H1 (cell line): ENCODE measurements around the gene CEP89. TPM values are rescaled to one million over a fixed set of nuclear protein-coding genes. Genes with fewer than 3 reads are reported as not detected.

ENCODE experiments used
- CTCF ChIA-PET: fragments of 300-600 bp; sonication (Branson Sonifier 250); formaldehyde crosslinking; loops from one replicate; lab custom pipeline; 2021; ENCODE audit not compliant: partially characterized antibody; lab: Charles Lee
- POLR2A ChIA-PET: fragments of 300-600 bp; sonication (Branson Sonifier 250); formaldehyde crosslinking; loops from one replicate; lab custom pipeline; 2021; ENCODE audit warnings: inconsistent platforms; ENCODE audit not compliant: partially characterized antibody; lab: Charles Lee
- DNase-seq, 2 experiments: peaks; one replicate each; pipeline versions ENCODE4 v3.0.0 to v3.0.0-alpha.2; 2010 to 2022; ENCODE audit warnings: low spot score in 2 of 2, low read depth in 1 of 2, mixed read lengths in 1 of 2
- FAIRE-seq: peaks from 2 replicates; lab custom pipeline; 2011; peaks lifted over from hg19 to GRCh38; lab: Jason Lieb, UNC
- H2AFZ ChIP-seq: 2 replicates; pipeline ENCODE4 v1.8.1; 2012; ENCODE audit warnings: low read length, inconsistent platforms
- H2AK5ac ChIP-seq: 2 replicates; pipeline ENCODE4 v1.6.1; 2013; ENCODE audit warnings: low read depth, low read length
- H2BK120ac ChIP-seq: replicated peaks from 2 replicates; pipeline ENCODE3; 2013; ENCODE audit warnings: low read depth, low read length, inconsistent platforms
- H2BK12ac ChIP-seq: 2 replicates; pipeline ENCODE4 v1.6.1; 2013; ENCODE audit warnings: low read depth, low read length
- H2BK15ac ChIP-seq: 2 replicates; pipeline ENCODE4 v1.6.1; 2013; ENCODE audit warnings: low read length
- H2BK20ac ChIP-seq: 2 replicates; pipeline ENCODE4 v1.6.1; 2013; ENCODE audit warnings: low read length
- H2BK5ac ChIP-seq: 2 replicates; pipeline ENCODE4 v1.6.1; 2013; ENCODE audit warnings: low read depth, low read length
- H3K14ac ChIP-seq: 2 replicates; pipeline ENCODE4 v1.6.1; 2013; ENCODE audit warnings: inconsistent platforms; ENCODE audit not compliant: insufficient read length
- H3K18ac ChIP-seq: 2 replicates; pipeline ENCODE4 v1.6.1; 2013; ENCODE audit warnings: low read length; ENCODE audit errors: extremely low read depth
- H3K23ac ChIP-seq: 2 replicates; pipeline ENCODE4 v1.6.1; 2013; ENCODE audit warnings: inconsistent platforms; ENCODE audit not compliant: insufficient read length
- H3K23me2 ChIP-seq: 2 replicates; pipeline ENCODE4 v1.6.1; 2013; ENCODE audit warnings: low read depth, low read length
- H3K27ac ChIP-seq: 2 replicates; pipeline ENCODE4 v1.6.1; 2011; ENCODE audit warnings: low read depth, low read length, inconsistent platforms
- H3K27me3 ChIP-seq, 4 experiments: replicated peaks in 1 of 4; 1 replicate in 1 of 4; 2 replicates in 3 of 4; pipeline versions ENCODE4 v1.6.1 to v1.8.1; 2011 to 2013; ENCODE audit warnings: low read length in 3 of 4, mild to moderate bottlenecking in 3 of 4, inconsistent platforms in 2 of 4, mixed read lengths in 2 of 4, moderate library complexity in 1 of 4; ENCODE audit not compliant: control insufficient read depth in 3 of 4, insufficient read depth in 3 of 4; ENCODE audit errors: extremely low read depth in 1 of 4
- H3K36me3 ChIP-seq, 4 experiments: 2 replicates each; pipeline versions ENCODE4 v1.6.1 to v1.8.1; 2011 to 2013; ENCODE audit warnings: mild to moderate bottlenecking in 4 of 4, low read length in 3 of 4, moderate library complexity in 2 of 4, control low read depth in 1 of 4, inconsistent platforms in 1 of 4; ENCODE audit not compliant: insufficient read depth in 4 of 4, control insufficient read depth in 2 of 4
- H3K4ac ChIP-seq: replicated peaks from 2 replicates; pipeline ENCODE3; 2013; ENCODE audit warnings: low read length, low read depth, mixed read lengths, inconsistent platforms; ENCODE audit not compliant: insufficient read length
- H3K4me1 ChIP-seq, 4 experiments: replicated peaks in 1 of 4; 1 replicate in 1 of 4; 2 replicates in 3 of 4; pipeline versions ENCODE4 v1.6.1 to v1.8.1; 2011 to 2013; ENCODE audit warnings: low read length in 3 of 4, inconsistent platforms in 2 of 4, mixed read lengths in 1 of 4; ENCODE audit not compliant: insufficient read depth in 4 of 4, control insufficient read depth in 3 of 4
- H3K4me2 ChIP-seq, 2 experiments: 2 replicates each; pipeline versions ENCODE4 v1.6.1 to v1.8.1; 2011 to 2013; ENCODE audit warnings: low read depth in 2 of 2, low read length in 2 of 2, control low read depth in 1 of 2, inconsistent platforms in 1 of 2, mild to moderate bottlenecking in 1 of 2; ENCODE audit not compliant: insufficient read depth in 1 of 2
- H3K4me3 ChIP-seq, 4 experiments: fragments of 200-600, 300-600 bp in 1 of 4; sonication (generic), shearing (Covaris generic), sonication (Bioruptor Twin) in 1 of 4; 2 replicates each; pipeline versions ENCODE4 v1.5.1 to v1.8.1; 2011 to 2016; ENCODE audit warnings: low read length in 4 of 4, low read depth in 3 of 4, control low read depth in 2 of 4, inconsistent platforms in 2 of 4, mild to moderate bottlenecking in 2 of 4, mixed read lengths in 1 of 4, moderate library complexity in 1 of 4; ENCODE audit not compliant: insufficient read depth in 2 of 4; ENCODE audit errors: extremely low read depth in 1 of 4
- H3K56ac ChIP-seq: replicated peaks from 2 replicates; pipeline ENCODE3; 2013; ENCODE audit warnings: low read depth, mild to moderate bottlenecking, mixed read lengths, low read length, inconsistent platforms; ENCODE audit not compliant: insufficient read length
- H3K79me1 ChIP-seq: 2 replicates; pipeline ENCODE4 v1.6.1; 2013; ENCODE audit warnings: low read depth, low read length, control low read depth
- H3K79me2 ChIP-seq, 2 experiments: 2 replicates each; pipeline versions ENCODE4 v1.6.1 to v1.8.1; 2012 to 2013; ENCODE audit warnings: low read length in 2 of 2, mild to moderate bottlenecking in 2 of 2, inconsistent platforms in 1 of 2; ENCODE audit not compliant: insufficient read depth in 2 of 2, control insufficient read depth in 1 of 2
- H3K9ac ChIP-seq, 4 experiments: replicated peaks in 1 of 4; 1 replicate in 1 of 4; 2 replicates in 3 of 4; pipeline versions ENCODE4 v1.6.1 to v1.8.1; 2011 to 2013; ENCODE audit warnings: low read depth in 3 of 4, low read length in 3 of 4, control low read depth in 2 of 4, mild to moderate bottlenecking in 2 of 4, moderate library complexity in 2 of 4, inconsistent platforms in 1 of 4; ENCODE audit errors: extremely low read depth in 1 of 4
- H3K9me3 ChIP-seq, 2 experiments: 2 replicates each; pipeline versions ENCODE4 v1.6.1 to v1.8.1; 2012 to 2013; ENCODE audit warnings: mild to moderate bottlenecking in 2 of 2, moderate library complexity in 2 of 2, control low read depth in 1 of 2, inconsistent platforms in 1 of 2, low read depth in 1 of 2, low read length in 1 of 2, mixed read lengths in 1 of 2; ENCODE audit not compliant: insufficient read depth in 2 of 2
- H4K20me1 ChIP-seq, 2 experiments: replicated peaks in 1 of 2; 2 replicates each; pipeline versions ENCODE3 to v1.8.1; 2011 to 2013; ENCODE audit warnings: inconsistent platforms in 2 of 2, low read length in 2 of 2, mild to moderate bottlenecking in 1 of 2; ENCODE audit not compliant: insufficient read depth in 2 of 2, control insufficient read depth in 1 of 2
- H4K5ac ChIP-seq: 2 replicates; pipeline ENCODE4 v1.6.1; 2013; ENCODE audit warnings: low read length, low read depth, mixed read lengths, inconsistent platforms; ENCODE audit not compliant: insufficient read length
- H4K8ac ChIP-seq: 2 replicates; pipeline ENCODE4 v1.8.0; 2013; ENCODE audit warnings: mild to moderate bottlenecking, moderate library complexity, low read length, inconsistent platforms; ENCODE audit not compliant: insufficient read depth; ENCODE audit errors: extremely low read depth
- H4K91ac ChIP-seq: replicated peaks from 2 replicates; pipeline ENCODE3; 2013; ENCODE audit warnings: low read length, mixed read lengths, inconsistent platforms; ENCODE audit not compliant: insufficient read length
- ATF2 ChIP-seq: IDR thresholded peaks from 2 replicates; pipeline ENCODE4 v1.6.1; 2012; ENCODE audit warnings: low read length, inconsistent platforms
- CREB1 ChIP-seq: IDR thresholded peaks from 2 replicates; pipeline ENCODE4 v1.6.1; 2012; ENCODE audit warnings: inconsistent platforms
- JUND ChIP-seq: IDR thresholded peaks from 2 replicates; pipeline ENCODE4 v1.6.1; 2011; ENCODE audit warnings: mild to moderate bottlenecking, improper control_type of control experiment, low read length
- KDM1A ChIP-seq: fragments of 200-600, 300-600 bp; sonication (generic); IDR thresholded peaks from 2 replicates; pipeline ENCODE4 v1.7.1; 2016; ENCODE audit warnings: mild to moderate bottlenecking, low read length, borderline replicate concordance
- SAP30 ChIP-seq: fragments of 300-600 bp; sonication (generic); IDR thresholded peaks from 2 replicates; pipeline ENCODE4 v1.7.1; 2012; ENCODE audit warnings: low read length, moderate library complexity, mild to moderate bottlenecking, inconsistent platforms; ENCODE audit not compliant: insufficient read depth, insufficient replicate concordance
- SIRT6 ChIP-seq: IDR thresholded peaks from one replicate; pipeline ENCODE4 v1.7.1; 2012; ENCODE audit warnings: low read length, inconsistent platforms
- SP4 ChIP-seq: IDR thresholded peaks from 2 replicates; pipeline ENCODE4 v1.6.1; 2012; ENCODE audit warnings: low read length, inconsistent platforms
- YY1 ChIP-seq: IDR thresholded peaks from 2 replicates; pipeline ENCODE4 v1.6.1; 2011; ENCODE audit warnings: low read depth, mild to moderate bottlenecking, low read length
- WGBS, 2 experiments: shearing (Covaris generic) in 1 of 2; methylation state at CpG; one replicate each; pipeline versions ENCODE4 v1.1.6 to v1.1.7; 2013 to 2015; ENCODE audit warnings: low lambda C conversion rate in 2 of 2, mixed read lengths in 2 of 2, inconsistent platforms in 1 of 2, low coverage in 1 of 2, missing lambda C conversion rate in 1 of 2; ENCODE audit not compliant: insufficient replicate concordance in 2 of 2, insufficient coverage in 1 of 2, insufficient read length in 1 of 2; ENCODE audit errors: extremely low coverage in 1 of 2, missing lambda C conversion rate in 1 of 2; 5-methylcytosine and 5-hydroxymethylcytosine counted together
- polyA plus RNA-seq, 7 experiments: library from polyadenylated mRNA; depleted of rRNA in 3 of 7; stranded (reverse) in 5 of 7; unstranded in 2 of 7; fragments of >200 nt in 5 of 7; fragments of 200-250 nt in 2 of 7; gene quantifications; 1 replicate in 5 of 7; 2 replicates in 1 of 7; 4 replicates in 1 of 7; pipeline versions ENCODE4 v1.2.1 to v1.2.3, GENCODE V29; 2011 to 2013; ENCODE audit warnings: missing spikeins in 2 of 7, mixed read lengths in 2 of 7
- total RNA-seq: library from RNA; stranded (reverse); fragmentation: NEBNext Ultra II Directional; extraction: Animal tissue kit (Norgen Biotek cat#: 25700); gene quantifications from 2 replicates; pipeline ENCODE4 v1.2.1, GENCODE V29; 2021

Gene CEP89
- total and polyA plus RNA-seq, 2 of the 8 experiments (the other 6 are each of a cell fraction or from before 2014, with no cell fraction given), result 23.0 to 23.6 TPM

DNA sequence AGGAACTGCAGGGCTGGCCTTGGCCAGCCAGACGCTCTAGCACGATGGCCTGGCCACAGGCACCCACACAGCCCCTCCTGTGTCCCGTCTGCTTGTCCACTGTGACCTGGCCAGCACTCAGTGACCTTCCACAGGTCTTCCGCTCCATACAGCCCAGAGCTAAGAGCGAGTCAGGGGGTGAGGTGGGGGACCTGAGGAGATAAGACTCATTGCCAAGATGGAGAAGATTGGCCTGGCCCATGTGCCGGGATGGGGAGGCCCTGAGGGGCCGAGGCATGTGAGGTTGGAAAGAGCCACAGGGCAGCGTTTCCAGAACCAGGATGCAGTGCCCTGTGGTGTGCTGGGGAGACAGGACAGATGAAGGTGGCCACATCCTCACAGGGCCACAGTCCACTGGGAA is 92.0 kb downstream of the CEP89 start:
- H3K9ac ChIP-seq, result no peak overlapping the region
- H3K23me2 ChIP-seq, result no peaks in the 10 kb centered on the region
- H4K5ac ChIP-seq, result no peak overlapping the region
- H3K4me3 ChIP-seq, result no peak overlapping the region
- H3K9me3 ChIP-seq, result no peaks in the 10 kb centered on the region
- peaks cover 0 to 3% (median 2%) of the 10 kb centered on the region in 4 experiments; a peak in 4 of 7 replicates for H3K4me1 ChIP-seq
- H3K79me1 ChIP-seq, result no peaks in the 10 kb centered on the region
- no peak overlapping the region for H2BK120ac ChIP-seq
- FAIRE-seq (no peak), DNase-seq (peak in 1 of 2 experiments; percentile 28)
- 89% methylated on average over 8 of the region's 8 CpGs; no CpG with 5 or more reads in 1 of the 2 experiments for WGBS, 2 experiments
- H2BK20ac ChIP-seq, result no peak overlapping the region
- no peak overlapping the region for H3K14ac ChIP-seq
- H3K56ac ChIP-seq, result no peak overlapping the region
- no peak overlapping the region for H3K27ac ChIP-seq
- H3K27me3 ChIP-seq, result no peaks in the 10 kb centered on the region
- no peak overlapping the region for H3K23ac ChIP-seq
- H4K8ac ChIP-seq, result peak overlapping the region; percentile 51; the same call in 1 of the 2 replicates
- H2BK5ac ChIP-seq, result 0 out of 2 replicates have a peak overlapping the region, but pooled peaks have one; percentile 24
- H4K20me1 ChIP-seq, result peaks cover 0 to 1% of the 10 kb centered on the region in 2 experiments
- no peak overlapping the region for H2BK15ac ChIP-seq
- no peak overlapping the region for H2AFZ ChIP-seq
- no peaks in the 10 kb centered on the region for H3K36me3 ChIP-seq
- H3K4me2 ChIP-seq, result no peak overlapping the region
- no peak overlapping the region for H3K4ac ChIP-seq
- no peaks in the 10 kb centered on the region for H3K79me2 ChIP-seq
- no peak overlapping the region for H3K18ac ChIP-seq
- H2AK5ac ChIP-seq, result no peak overlapping the region
- POLR2A ChIA-PET, result interaction anchor here (0.7 kb wide), 1 partner anchor 9 kb away, joined by 3 read pairs; no protein-coding TSS in a partner anchor
- TF ChIP-seq ATF2 (no peak), YY1 (no peak), SIRT6 (no peak), JUND (no peak), KDM1A (no peak), SP4 (no peak), SAP30 (no peak), CREB1 (no peak)
- CTCF ChIA-PET, result no interaction called here
- H4K91ac ChIP-seq, result no peak overlapping the region
- H2BK12ac ChIP-seq, result no peak overlapping the region
